Frontal cortex (tissue), 4 donors: ENCODE measurements around the gene PERCC1. TPM values are rescaled to one million over a fixed set of nuclear protein-coding genes. Genes with fewer than 3 reads are reported as not detected.
"Not testable (repeated sequence)": the region's sequence is repeated elsewhere in the genome, so short reads cannot be mapped to it uniquely, and the experiment has no call there.

Experiments
- DNase-seq, 2 donors: peaks; one replicate each; pipeline ENCODE4 v3.0.0; 2012; ENCODE audit warnings: low spot score in 2 of 2
- FAIRE-seq: peaks from 2 replicates; lab custom pipeline; 2012; peaks lifted over from hg19 to GRCh38; lab: Jason Lieb, UNC
- total RNA-seq: library from RNA; depleted of rRNA; stranded (reverse); fragments of >200 nt; gene quantifications from one replicate; pipeline ENCODE4 v1.2.3, GENCODE V29; 2014
- donor health status: control.
- donor health status: control.
- donor health status: control.

The PERCC1 gene
- total RNA-seq, 1 donor from 2014 or later, result not detected

- FAIRE-seq (no peak), DNase-seq (no peak)
Measured at GRCh38 chr16:1464196-1464893, 33.5 kb downstream of the PERCC1 start.

- DNase-seq (no peak), FAIRE-seq (no peak)
Measured at GRCh38 chr16:1464894-1465566, 34.2 kb downstream of the PERCC1 start.

- no peak for FAIRE-seq
- no peak for DNase-seq
Measured at GRCh38 chr16:1465567-1465915, 34.7 kb downstream of the PERCC1 start.

- FAIRE-seq, result no peak
- DNase-seq, result no peak
Measured at GRCh38 chr16:1466054-1466453, 35.2 kb downstream of the PERCC1 start.

- DNase-seq, result no peak
- FAIRE-seq, result no peak
Measured at GRCh38 chr16:1466968-1467521, 36.2 kb downstream of the PERCC1 start.

- no peak for FAIRE-seq
- no peak for DNase-seq
Measured at GRCh38 chr16:1468426-1468810, 37.5 kb downstream of the PERCC1 start.

GRCh38 chr16:1469141-1469540 lies 38.3 kb downstream of the PERCC1 start:
- not testable (repeated sequence) for DNase-seq, FAIRE-seq

GRCh38 chr16:1469693-1470201 lies 38.9 kb downstream of the PERCC1 start:
- DNase-seq (no peak), FAIRE-seq (no peak)

GRCh38 chr16:1470481-1471251 lies 39.8 kb downstream of the PERCC1 start:
- no peak for FAIRE-seq
- no peak for DNase-seq

- no peak for DNase-seq
- no peak for FAIRE-seq
Measured at GRCh38 chr16:1471569-1472194, 40.8 kb downstream of the PERCC1 start.

- FAIRE-seq, result no peak
Measured at GRCh38 chr16:1472974-1473373, 42.1 kb downstream of the PERCC1 start.

GRCh38 chr16:1474082-1474795 lies 43.4 kb downstream of the PERCC1 start:
- DNase-seq, result no peak
- no peak for FAIRE-seq

More at GRCh38 chr16:1472974-1473373, 42.1 kb downstream of the PERCC1 start:
- no peak for DNase-seq

- FAIRE-seq, result no peak
- peak; percentile 99 to 100 for DNase-seq
Measured at GRCh38 chr16:1474796-1475551, 44.1 kb downstream of the PERCC1 start, which contains the start of gene CLCN7. Gene CLCN7 (minus strand): TSS chr16:1475028. CDS start chr16:1474974, 54 bp downstream.

GRCh38 chr16:1475552-1476114 lies 44.8 kb downstream of the PERCC1 start:
- no peak for FAIRE-seq
- DNase-seq, result no peak

GRCh38 chr16:1477033-1477432 lies 46.2 kb downstream of the PERCC1 start:
- DNase-seq, result no peak
- no peak for FAIRE-seq

- FAIRE-seq, DNase-seq: not testable (repeated sequence)
Measured at GRCh38 chr16:1478937-1479336, 48.1 kb downstream of the PERCC1 start.

- DNase-seq (no peak), FAIRE-seq (no peak)
Measured at GRCh38 chr16:1481906-1482835, 51.3 kb downstream of the PERCC1 start.
